ENCODE measurements around the gene MTCL1.

DNA sequence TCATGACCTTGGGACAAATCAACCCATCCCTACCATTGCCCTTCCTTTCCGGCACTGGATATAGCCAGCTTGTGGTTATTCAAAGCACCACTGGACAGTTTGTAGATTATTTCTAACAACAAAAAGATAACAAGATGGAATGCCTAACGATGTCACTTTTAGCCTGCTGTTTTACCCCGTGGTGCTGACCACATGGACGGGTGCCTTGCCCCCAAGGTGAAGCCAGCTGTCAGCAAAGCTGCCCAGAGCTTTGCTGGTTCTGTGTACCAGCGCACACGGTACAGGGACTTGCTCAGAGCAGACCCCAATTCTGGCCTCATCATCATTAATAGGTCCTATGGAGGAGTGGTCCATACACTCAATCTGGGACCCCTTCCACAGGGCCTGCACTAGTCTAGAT is 118.2 kb downstream of the MTCL1 start:
- TF ChIP-seq, protein P1, sequence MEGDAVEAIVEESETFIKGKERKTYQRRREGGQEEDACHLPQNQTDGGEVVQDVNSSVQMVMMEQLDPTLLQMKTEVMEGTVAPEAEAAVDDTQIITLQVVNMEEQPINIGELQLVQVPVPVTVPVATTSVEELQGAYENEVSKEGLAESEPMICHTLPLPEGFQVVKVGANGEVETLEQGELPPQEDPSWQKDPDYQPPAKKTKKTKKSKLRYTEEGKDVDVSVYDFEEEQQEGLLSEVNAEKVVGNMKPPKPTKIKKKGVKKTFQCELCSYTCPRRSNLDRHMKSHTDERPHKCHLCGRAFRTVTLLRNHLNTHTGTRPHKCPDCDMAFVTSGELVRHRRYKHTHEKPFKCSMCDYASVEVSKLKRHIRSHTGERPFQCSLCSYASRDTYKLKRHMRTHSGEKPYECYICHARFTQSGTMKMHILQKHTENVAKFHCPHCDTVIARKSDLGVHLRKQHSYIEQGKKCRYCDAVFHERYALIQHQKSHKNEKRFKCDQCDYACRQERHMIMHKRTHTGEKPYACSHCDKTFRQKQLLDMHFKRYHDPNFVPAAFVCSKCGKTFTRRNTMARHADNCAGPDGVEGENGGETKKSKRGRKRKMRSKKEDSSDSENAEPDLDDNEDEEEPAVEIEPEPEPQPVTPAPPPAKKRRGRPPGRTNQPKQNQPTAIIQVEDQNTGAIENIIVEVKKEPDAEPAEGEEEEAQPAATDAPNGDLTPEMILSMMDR (IDR thresholded peaks at IDR 0.05): no peak
- no peak for TF ChIP-seq SIN3A (IDR thresholded peaks at IDR 0.05; ENCODE audit: borderline replicate concordance, insufficient read depth, low read depth, low read length)
